A549 (cell line): ENCODE measurements around the gene VWA8. TPM values are rescaled to one million over a fixed set of nuclear protein-coding genes. Genes with fewer than 3 reads are reported as not detected.

Experiments used
- ATAC-seq, 2 experiments: fragments of 200-7000 bp in 1 of 2; fragments of >200 bp in 1 of 2; cut with Nextera tagmentation in 1 of 2; cut with Tn5 transposase in 1 of 2; 3 replicates each; pipeline versions ENCODE4 v1.8.0 to v1.9.1; 2018 to 2020; ENCODE audit warnings: mild to moderate bottlenecking in 1 of 2, moderate library complexity in 1 of 2
- CTCF ChIA-PET: fragments of 300-600 bp; sonication (Branson Sonifier 250); formaldehyde crosslinking; extraction: SDS; loops from one replicate; lab custom pipeline; 2021; ENCODE audit warnings: antibody characterized with exemption, inconsistent platforms; lab: Yijun Ruan, JAX
- POLR2A ChIA-PET: fragments of 350-600 bp; formaldehyde crosslinking; extraction: SDS; loops from one replicate; lab custom pipeline; 2021; ENCODE audit warnings: antibody characterized with exemption, inconsistent platforms; lab: Yijun Ruan, JAX
- DNase-seq, 2 experiments: peaks; one replicate each; pipeline versions ENCODE4 v3.0.0 to v3.0.0-alpha.2; 2011 to 2016; ENCODE audit warnings: low read depth in 1 of 2, low spot score in 1 of 2
- FAIRE-seq: peaks from 2 replicates; lab custom pipeline; 2011; peaks lifted over from hg19 to GRCh38; lab: Jason Lieb, UNC
- H3K27ac ChIP-seq, 2 experiments: fragments of >200 bp; sonication (Bioruptor Twin); formaldehyde crosslinking; 3 replicates each; pipeline ENCODE4 v1.5.1; 2016 to 2017
- H3K4me1 ChIP-seq: fragments of >200 bp; sonication (Bioruptor Twin); formaldehyde crosslinking; 3 replicates; pipeline ENCODE4 v1.6.1; 2016
- H3K4me2 ChIP-seq: fragments of >200 bp; sonication (Bioruptor Twin); formaldehyde crosslinking; 3 replicates; pipeline ENCODE4 v1.6.1; 2016
- H3K4me3 ChIP-seq: fragments of >200 bp; sonication (Bioruptor Twin); formaldehyde crosslinking; 3 replicates; pipeline ENCODE4 v1.5.1; 2016
- H3K9me3 ChIP-seq: fragments of >200 bp; sonication (Bioruptor Twin); formaldehyde crosslinking; 3 replicates; pipeline ENCODE4 v1.6.1; 2016
- CBX2 ChIP-seq: fragments of 200-600 bp; sonication (generic); IDR thresholded peaks from 2 replicates; pipeline ENCODE4 v1.6.1; 2016; ENCODE audit warnings: low read depth, mild to moderate bottlenecking, borderline replicate concordance
- CBX8 ChIP-seq: fragments of 200-600 bp; sonication (generic); IDR thresholded peaks from 2 replicates; pipeline ENCODE4 v1.6.1; 2016
- CHD2 ChIP-seq: fragments of 150-350 bp; IDR thresholded peaks from 2 replicates; pipeline ENCODE4 v1.6.1; 2014; ENCODE audit warnings: low read length; ENCODE audit not compliant: partially characterized antibody
- EHMT2 ChIP-seq: fragments of 200-600 bp; sonication (generic); IDR thresholded peaks from 2 replicates; pipeline ENCODE4 v1.6.1; 2016; ENCODE audit warnings: antibody characterized with exemption, low read depth, mild to moderate bottlenecking, moderate library complexity
- EP300 ChIP-seq, 2 experiments: fragments of >200 bp; sonication (Bioruptor Twin); formaldehyde crosslinking; IDR thresholded peaks; 2 replicates in 1 of 2; 3 replicates in 1 of 2; pipeline ENCODE4 v1.6.1; 2016 to 2017
- ESRRA ChIP-seq: fragments of 150-350 bp; IDR thresholded peaks from 2 replicates; pipeline ENCODE4 v1.6.1; 2014; ENCODE audit warnings: mild to moderate bottlenecking, low read length, borderline replicate concordance
- FOSL2 ChIP-seq, 2 experiments: fragments of 450-650 bp in 1 of 2; fragments of >200 bp in 1 of 2; sonication (Bioruptor Twin) in 1 of 2; formaldehyde crosslinking; IDR thresholded peaks; 2 replicates each; pipeline versions ENCODE4 v1.5.0 to v1.6.1; 2016 to 2020; ENCODE audit warnings: mild to moderate bottlenecking in 1 of 2, moderate library complexity in 1 of 2
- HEYL ChIP-seq: fragments of 250-450 bp; sonication (Bioruptor Pico); IDR thresholded peaks from 2 replicates; pipeline ENCODE4 v1.8.0; 2021; ENCODE audit warnings: mild to moderate bottlenecking, moderate library complexity
- HOXB13 ChIP-seq: fragments of 250-450 bp; sonication (Bioruptor Pico); IDR thresholded peaks from 2 replicates; pipeline ENCODE4 v1.5.0; 2020; ENCODE audit warnings: low read depth, mild to moderate bottlenecking, moderate library complexity
- JUN ChIP-seq, 2 experiments: fragments of >200 bp; sonication (Bioruptor Twin); formaldehyde crosslinking; IDR thresholded peaks; 2 replicates in 1 of 2; 3 replicates in 1 of 2; pipeline ENCODE4 v1.6.1; 2016 to 2017
- KDM1A ChIP-seq: fragments of 200-600 bp; sonication (generic); IDR thresholded peaks from 2 replicates; pipeline ENCODE4 v1.6.1; 2016; ENCODE audit warnings: low read depth, mild to moderate bottlenecking
- MAFK ChIP-seq: fragments of 450-650 bp; IDR thresholded peaks from 2 replicates; pipeline ENCODE4 v1.6.1; 2014; ENCODE audit not compliant: partially characterized antibody
- MAZ ChIP-seq: fragments of 150-350 bp; IDR thresholded peaks from 2 replicates; pipeline ENCODE4 v1.6.1; 2014; ENCODE audit warnings: antibody characterized with exemption, low read depth, low read length, borderline replicate concordance
- MYC ChIP-seq: IDR thresholded peaks from 2 replicates; pipeline ENCODE4 v1.6.1; 2012; ENCODE audit warnings: mild to moderate bottlenecking, inconsistent platforms, low read length, improper control_type of control experiment, borderline replicate concordance
- NFE2L2 ChIP-seq: fragments of 150-350 bp; conservative IDR thresholded peaks from 2 replicates; pipeline ENCODE4 v1.6.1; 2014; ENCODE audit warnings: low read length
- NPAS2 ChIP-seq: fragments of 250-450 bp; sonication (Bioruptor Pico); IDR thresholded peaks from 2 replicates; pipeline ENCODE4 v1.8.0; 2022; ENCODE audit warnings: mild to moderate bottlenecking, moderate library complexity, borderline replicate concordance
- TFCP2L1 ChIP-seq: fragments of 250-450 bp; sonication (Bioruptor Pico); IDR thresholded peaks from 2 replicates; pipeline ENCODE4 v1.5.0; 2021; ENCODE audit warnings: mild to moderate bottlenecking
- ZC3H11A ChIP-seq: fragments of 450-650 bp; IDR thresholded peaks from 2 replicates; pipeline ENCODE4 v1.6.1; 2014; ENCODE audit warnings: antibody characterized with exemption, mild to moderate bottlenecking
- ZFP36 ChIP-seq: fragments of 450-650 bp; IDR thresholded peaks from 2 replicates; pipeline ENCODE4 v1.6.1; 2014; ENCODE audit warnings: borderline replicate concordance; ENCODE audit not compliant: partially characterized antibody
- whole genome bisulfite sequencing: methylation state at CpG from one replicate; pipeline ENCODE4 v1.1.6; 2017; ENCODE audit errors: missing lambda C conversion rate; 5-methylcytosine and 5-hydroxymethylcytosine counted together
- polyA plus RNA-seq, 4 experiments: library from polyadenylated mRNA; depleted of rRNA in 3 of 4; stranded (reverse); fragments of >200 nt; fragmentation: RNase III in 1 of 4; extraction: RNeasy Plus Mini Kit Qiagen cat#74134 plus additional on column Dnase treatment in 1 of 4; gene quantifications; 2 replicates in 3 of 4; 3 replicates in 1 of 4; pipeline ENCODE4 v1.2.3, GENCODE V29; 2011 to 2017
- TF ChIP-seq, protein P1 (sequence below): fragments of 200-600 bp; sonication (generic); IDR thresholded peaks from 2 replicates; pipeline ENCODE4 v1.6.1; 2016; ENCODE audit warnings: antibody characterized with exemption, mild to moderate bottlenecking, moderate library complexity
- TF ChIP-seq, protein P2 (sequence below): IDR thresholded peaks from 2 replicates; pipeline ENCODE4 v1.6.1; 2012; ENCODE audit warnings: low read depth, borderline replicate concordance
- TF ChIP-seq, protein P3 (sequence below): fragments of 450-650 bp; IDR thresholded peaks from 2 replicates; pipeline ENCODE4 v1.6.1; 2014; ENCODE audit warnings: antibody characterized with exemption
- TF ChIP-seq, protein P4 (sequence below): IDR thresholded peaks from 2 replicates; pipeline ENCODE4 v1.6.1; 2012

Gene VWA8
- polyA plus RNA-seq, 2 of the 4 experiments (the other 2 are of a cell fraction): 6.4 to 15.3 TPM

DNA sequence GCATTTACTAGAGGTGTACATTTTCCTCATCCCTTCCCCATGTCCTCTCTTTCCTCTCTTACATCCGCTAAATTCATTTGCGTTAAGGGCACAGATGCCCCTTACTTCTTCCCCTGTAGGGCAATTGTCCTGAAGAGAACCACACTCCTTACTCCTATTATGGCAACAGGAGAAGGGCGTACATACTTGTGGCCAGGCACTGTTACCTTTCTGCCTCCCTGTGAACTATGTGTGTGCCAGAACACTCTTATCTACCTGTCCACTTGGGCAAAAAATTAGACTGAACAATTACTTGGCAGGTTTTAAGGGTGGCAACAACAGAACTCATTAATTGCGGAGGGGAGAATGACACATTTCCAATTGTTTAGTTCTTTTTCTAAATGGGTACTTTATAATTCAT is 351.1 kb downstream of the VWA8 start (continued):
- TF ChIP-seq, protein P1, sequence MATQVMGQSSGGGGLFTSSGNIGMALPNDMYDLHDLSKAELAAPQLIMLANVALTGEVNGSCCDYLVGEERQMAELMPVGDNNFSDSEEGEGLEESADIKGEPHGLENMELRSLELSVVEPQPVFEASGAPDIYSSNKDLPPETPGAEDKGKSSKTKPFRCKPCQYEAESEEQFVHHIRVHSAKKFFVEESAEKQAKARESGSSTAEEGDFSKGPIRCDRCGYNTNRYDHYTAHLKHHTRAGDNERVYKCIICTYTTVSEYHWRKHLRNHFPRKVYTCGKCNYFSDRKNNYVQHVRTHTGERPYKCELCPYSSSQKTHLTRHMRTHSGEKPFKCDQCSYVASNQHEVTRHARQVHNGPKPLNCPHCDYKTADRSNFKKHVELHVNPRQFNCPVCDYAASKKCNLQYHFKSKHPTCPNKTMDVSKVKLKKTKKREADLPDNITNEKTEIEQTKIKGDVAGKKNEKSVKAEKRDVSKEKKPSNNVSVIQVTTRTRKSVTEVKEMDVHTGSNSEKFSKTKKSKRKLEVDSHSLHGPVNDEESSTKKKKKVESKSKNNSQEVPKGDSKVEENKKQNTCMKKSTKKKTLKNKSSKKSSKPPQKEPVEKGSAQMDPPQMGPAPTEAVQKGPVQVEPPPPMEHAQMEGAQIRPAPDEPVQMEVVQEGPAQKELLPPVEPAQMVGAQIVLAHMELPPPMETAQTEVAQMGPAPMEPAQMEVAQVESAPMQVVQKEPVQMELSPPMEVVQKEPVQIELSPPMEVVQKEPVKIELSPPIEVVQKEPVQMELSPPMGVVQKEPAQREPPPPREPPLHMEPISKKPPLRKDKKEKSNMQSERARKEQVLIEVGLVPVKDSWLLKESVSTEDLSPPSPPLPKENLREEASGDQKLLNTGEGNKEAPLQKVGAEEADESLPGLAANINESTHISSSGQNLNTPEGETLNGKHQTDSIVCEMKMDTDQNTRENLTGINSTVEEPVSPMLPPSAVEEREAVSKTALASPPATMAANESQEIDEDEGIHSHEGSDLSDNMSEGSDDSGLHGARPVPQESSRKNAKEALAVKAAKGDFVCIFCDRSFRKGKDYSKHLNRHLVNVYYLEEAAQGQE: no peak
- TF ChIP-seq, all 56 proteins: peak for 0

DNA sequence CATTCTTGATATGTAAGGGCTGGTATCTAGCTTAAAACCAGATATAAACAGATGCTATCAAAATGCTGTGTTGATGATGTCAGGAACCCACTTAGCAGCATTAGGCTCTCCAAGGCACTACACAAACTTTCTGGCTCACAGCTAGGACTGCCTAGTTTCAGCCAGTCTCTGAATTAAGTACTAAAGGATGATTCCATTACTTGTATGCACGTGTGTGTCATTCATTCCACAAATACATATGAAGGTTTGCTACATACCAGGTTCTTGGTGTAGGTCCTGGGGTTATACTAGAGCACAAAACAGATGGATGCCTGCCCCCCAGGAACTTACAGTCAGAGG is 352.1 kb downstream of the VWA8 start:
- DNase-seq: no peak
- Histone ChIP-seq H3K9me3 (no peaks in the 10 kb centered on the region), H3K4me3 (no peak overlapping the region), H3K4me2 (no peak overlapping the region)
- WGBS: 100% methylated on average over 1 of the region's 1 CpG
- no peak for FAIRE-seq
- ChIA-PET POLR2A (no interaction called here), CTCF (interaction anchor here (2.3 kb wide), 1 partner anchor 44 kb away, joined by 7 read pairs; no protein-coding TSS in a partner anchor)
- no peak for TF ChIP-seq NFE2L2
- TF ChIP-seq MAZ: no peak
- no peak for TF ChIP-seq HOXB13 (CRISPR knock-in tag)
- TF ChIP-seq MAFK: no peak
- no peak for TF ChIP-seq CBX8
- no peak for TF ChIP-seq ESRRA
- TF ChIP-seq ZFP36: no peak
- TF ChIP-seq HEYL (CRISPR knock-in tag): no peak
- no peak for TF ChIP-seq EHMT2
- TF ChIP-seq EP300 (IDR thresholded peaks at IDR 0.05): no peak
- TF ChIP-seq, all 56 proteins: peak for 0
- H3K27ac ChIP-seq: no peak overlapping the region; a peak in 1 of 6 replicates
- peaks cover 19% of the 10 kb centered on the region for H3K4me1 ChIP-seq
- no peak for ATAC-seq

DNA sequence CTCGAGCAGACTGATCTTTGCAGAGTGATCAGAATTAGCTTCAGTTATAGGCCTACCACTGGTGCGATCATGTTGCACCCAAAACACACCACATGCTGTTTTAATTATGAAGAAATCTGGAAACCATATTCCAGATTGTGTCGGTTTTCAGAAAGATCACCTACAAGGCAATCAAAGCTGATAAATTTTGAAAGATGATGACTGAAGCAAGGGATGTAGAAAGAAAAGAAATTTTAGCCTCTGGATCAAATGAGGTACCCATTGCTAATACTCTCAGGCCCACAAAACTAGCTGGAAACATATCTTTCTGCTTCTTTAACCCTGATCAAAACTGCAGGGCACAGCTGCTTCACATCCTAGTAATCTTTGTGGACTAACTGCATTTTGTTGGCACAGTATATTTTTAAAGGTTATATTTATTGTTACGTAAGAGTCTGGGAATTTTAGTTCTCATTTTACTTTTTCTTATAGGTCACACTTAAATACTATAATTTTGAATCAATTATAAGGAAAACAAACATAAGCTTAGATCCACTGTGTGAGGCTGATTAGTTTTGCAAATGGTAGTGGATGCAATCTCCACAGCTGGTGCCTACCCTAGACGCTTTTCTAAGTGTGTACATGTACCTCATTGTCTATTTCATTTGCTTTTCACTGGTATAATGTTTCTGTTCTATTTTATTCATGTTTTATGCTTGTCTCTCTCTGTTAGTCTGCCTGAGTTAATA is 352.6 kb downstream of the VWA8 start:
- no peak for TF ChIP-seq CHD2
- no peak for FAIRE-seq
- ChIA-PET POLR2A (no interaction called here), CTCF (interaction anchor here (2.3 kb wide), 1 partner anchor 44 kb away, joined by 7 read pairs; no protein-coding TSS in a partner anchor)
- Histone ChIP-seq H3K4me1 (peaks cover 22% of the 10 kb centered on the region), H3K9me3 (no peaks in the 10 kb centered on the region), H3K4me3 (no peak overlapping the region), H3K27ac (no peak overlapping the region; a peak in 1 of 6 replicates), H3K4me2 (no peak overlapping the region)
- no peak for ATAC-seq
- 86% methylated on average over 5 of the region's 5 CpGs for WGBS
- no peak for DNase-seq

DNA sequence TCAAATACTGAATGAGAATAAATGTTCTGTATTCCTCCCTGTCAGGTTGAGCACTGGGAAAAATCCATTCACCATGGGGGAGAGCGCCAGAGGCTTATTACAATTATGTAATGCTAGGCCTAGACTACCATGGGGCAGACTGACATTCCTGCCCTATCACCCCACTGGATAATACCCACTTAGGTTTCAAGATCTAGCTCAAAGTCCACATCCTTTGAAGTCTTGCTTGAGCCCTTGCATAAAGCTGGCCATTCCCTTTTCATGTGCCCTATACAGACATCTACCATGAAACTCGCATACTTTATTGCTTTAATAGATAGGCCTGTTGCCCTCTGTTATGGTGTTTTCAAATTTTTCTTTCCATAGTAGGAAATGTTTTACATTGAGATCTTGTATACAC is 354.3 kb downstream of the VWA8 start:
- Histone ChIP-seq H3K4me1 (peaks cover 22% of the 10 kb centered on the region), H3K9me3 (no peaks in the 10 kb centered on the region), H3K4me2 (no peak overlapping the region), H3K27ac (no peak overlapping the region), H3K4me3 (no peak overlapping the region)
- ATAC-seq (no peak), FAIRE-seq (no peak), DNase-seq (no peak)
- ChIA-PET POLR2A (no interaction called here), CTCF (no interaction called here)
- 88% methylated on average over 2 of the region's 2 CpGs for WGBS
- TF ChIP-seq FOSL2 (IDR thresholded peaks at IDR 0.05): no peak
- no peak for TF ChIP-seq FOSL2 (CRISPR knock-in tag; IDR thresholded peaks at IDR 0.05)
- no peak for TF ChIP-seq ZC3H11A
- no peak for TF ChIP-seq NPAS2 (CRISPR knock-in tag)
- TF ChIP-seq, protein P2, sequence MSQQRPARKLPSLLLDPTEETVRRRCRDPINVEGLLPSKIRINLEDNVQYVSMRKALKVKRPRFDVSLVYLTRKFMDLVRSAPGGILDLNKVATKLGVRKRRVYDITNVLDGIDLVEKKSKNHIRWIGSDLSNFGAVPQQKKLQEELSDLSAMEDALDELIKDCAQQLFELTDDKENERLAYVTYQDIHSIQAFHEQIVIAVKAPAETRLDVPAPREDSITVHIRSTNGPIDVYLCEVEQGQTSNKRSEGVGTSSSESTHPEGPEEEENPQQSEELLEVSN: no peak
- TF ChIP-seq, protein P3, sequence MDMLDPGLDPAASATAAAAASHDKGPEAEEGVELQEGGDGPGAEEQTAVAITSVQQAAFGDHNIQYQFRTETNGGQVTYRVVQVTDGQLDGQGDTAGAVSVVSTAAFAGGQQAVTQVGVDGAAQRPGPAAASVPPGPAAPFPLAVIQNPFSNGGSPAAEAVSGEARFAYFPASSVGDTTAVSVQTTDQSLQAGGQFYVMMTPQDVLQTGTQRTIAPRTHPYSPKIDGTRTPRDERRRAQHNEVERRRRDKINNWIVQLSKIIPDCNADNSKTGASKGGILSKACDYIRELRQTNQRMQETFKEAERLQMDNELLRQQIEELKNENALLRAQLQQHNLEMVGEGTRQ: no peak
- TF ChIP-seq JUN (IDR thresholded peaks at IDR 0.05): no peak
- no peak for TF ChIP-seq CBX2
- no peak for TF ChIP-seq KDM1A
- no peak for TF ChIP-seq TFCP2L1
- no peak for TF ChIP-seq CHD2
- TF ChIP-seq, protein P4, sequence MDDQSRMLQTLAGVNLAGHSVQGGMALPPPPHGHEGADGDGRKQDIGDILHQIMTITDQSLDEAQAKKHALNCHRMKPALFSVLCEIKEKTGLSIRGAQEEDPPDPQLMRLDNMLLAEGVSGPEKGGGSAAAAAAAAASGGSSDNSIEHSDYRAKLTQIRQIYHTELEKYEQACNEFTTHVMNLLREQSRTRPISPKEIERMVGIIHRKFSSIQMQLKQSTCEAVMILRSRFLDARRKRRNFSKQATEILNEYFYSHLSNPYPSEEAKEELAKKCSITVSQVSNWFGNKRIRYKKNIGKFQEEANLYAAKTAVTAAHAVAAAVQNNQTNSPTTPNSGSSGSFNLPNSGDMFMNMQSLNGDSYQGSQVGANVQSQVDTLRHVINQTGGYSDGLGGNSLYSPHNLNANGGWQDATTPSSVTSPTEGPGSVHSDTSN: no peak
- no peak for TF ChIP-seq CBX8
- TF ChIP-seq MYC: no peak
